Left hindlimb (tissue), 1 donor: Measurements from ENCODE around the gene SMARCA1.

ENCODE experiments used
- DNase-seq: peaks from one replicate; pipeline ENCODE4 v3.0.0-alpha.2; 2018

The SMARCA1 gene

DNA sequence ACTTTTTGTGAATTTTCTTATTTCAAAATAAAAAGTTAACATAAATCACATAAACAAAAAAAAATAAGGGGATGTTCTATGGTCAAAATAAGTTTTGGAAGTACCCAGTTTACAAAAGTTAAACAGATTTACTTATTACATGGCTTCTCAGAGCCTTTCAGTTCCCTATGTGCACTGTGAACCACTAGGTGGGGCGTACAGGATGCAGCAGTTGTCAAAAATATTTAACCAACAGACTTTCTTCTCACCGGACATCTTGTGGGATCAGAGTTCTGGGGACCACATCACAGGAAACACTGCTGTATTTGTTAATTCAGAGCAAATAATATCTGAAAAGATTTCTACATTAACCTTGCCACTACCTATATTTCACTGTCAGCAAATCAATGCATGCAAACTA is 74.1 kb downstream of the SMARCA1 start:
- DNase-seq = no peak

- DNase-seq = no peak
These were observed 77.9 kb downstream of the SMARCA1 start for GRCh38 chrX:129445436-129445835.

DNA sequence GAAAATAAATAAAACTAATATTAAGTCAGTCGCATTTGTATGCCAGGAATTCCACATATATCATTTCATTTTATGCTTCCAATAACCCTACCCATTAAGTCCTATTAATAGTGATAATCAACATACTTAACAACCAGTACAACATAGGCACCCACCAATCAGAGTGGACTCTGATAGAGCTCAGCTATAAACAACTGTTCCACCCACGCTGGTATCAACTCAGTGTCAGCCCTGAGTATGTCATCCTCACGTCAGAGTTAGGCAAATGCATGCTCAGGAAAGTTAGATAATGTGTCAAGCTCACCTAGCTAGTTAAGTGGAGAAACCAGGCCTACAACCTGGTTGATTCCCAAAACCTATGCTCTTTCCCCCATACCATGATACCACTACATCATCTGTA is 89.3 kb downstream of the SMARCA1 start:
- no peak for DNase-seq

DNA sequence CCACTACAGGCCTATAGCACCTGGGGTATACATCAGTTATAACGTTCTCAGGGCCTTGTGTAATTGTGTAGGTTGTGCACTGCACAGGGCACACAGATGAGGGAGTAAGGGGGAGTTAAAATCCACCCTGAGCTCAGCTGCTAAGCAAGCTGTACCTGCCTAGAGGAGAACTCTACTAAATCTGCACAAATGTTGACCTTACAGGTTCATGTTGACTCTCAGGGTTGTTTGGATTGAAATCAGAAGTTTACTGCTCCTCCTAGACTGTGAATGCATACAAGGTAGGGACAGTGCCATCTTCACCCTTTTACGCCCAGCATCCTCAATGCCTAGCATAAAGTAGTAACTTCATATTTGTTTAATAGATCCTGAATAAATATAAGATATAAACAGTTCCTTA is 89.8 kb downstream of the SMARCA1 start:
- no peak for DNase-seq

DNA sequence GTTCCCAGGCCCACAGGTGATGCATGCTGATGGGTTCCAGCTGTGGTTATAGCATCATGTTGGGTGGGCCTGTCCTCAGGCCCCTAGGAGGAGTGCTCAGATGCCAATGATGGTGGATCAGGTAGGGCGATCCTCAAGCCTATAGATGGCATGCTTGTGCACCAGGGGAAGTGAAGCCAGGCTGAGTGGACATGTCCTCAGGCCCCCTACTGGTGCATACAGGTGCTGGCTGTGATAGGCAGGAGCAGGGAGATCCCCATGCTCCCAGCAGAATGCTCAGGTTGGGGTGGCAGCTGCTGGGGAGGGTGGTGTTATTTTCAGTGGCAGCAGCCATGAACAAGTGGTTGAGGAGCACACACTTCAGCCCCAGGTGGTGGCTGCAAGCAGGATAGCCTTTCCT is 96.0 kb downstream of the SMARCA1 start:
- DNase-seq = no peak

GRCh38 chrX:129423191-129423590 is 100.1 kb downstream of the SMARCA1 start:
- no peak for DNase-seq

GRCh38 chrX:129404670-129405008 is 118.7 kb downstream of the SMARCA1 start:
- no peak for DNase-seq

DNA sequence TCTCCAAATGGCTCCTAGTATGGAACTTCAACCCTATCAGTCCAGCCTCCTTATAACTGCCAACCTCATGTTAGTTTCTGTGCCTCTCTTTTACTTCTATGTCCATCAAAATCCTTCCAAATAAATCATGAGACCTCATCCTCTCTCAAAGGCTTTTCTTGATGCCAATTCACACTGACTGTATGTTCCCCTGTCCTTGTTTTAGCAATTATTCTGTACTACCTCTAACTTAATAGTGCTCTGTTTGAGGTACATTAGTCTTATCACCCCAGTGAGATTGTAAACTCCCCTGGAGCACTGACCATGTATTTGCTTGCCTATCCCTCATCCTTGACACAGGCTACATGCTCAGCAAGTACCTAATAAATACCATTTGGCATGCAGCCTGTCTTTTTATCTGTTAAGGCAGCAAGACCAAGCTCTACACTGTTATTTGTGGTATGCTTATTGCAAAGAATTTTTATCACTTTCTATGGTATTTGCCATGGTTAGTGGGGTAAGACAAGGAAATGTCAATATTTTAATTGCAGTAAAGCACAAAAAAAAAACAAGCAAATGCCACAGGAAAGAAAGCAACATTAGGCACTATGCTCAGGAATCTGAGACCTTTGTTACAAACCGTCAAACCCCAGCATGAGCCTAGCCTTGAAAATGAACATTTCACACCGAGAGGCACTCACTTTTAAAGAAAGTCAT is 119.2 kb downstream of the SMARCA1 start:
- no peak for DNase-seq
